PC-9 (cell line): ENCODE measurements around the gene XRCC6. TPM values are rescaled to one million over a fixed set of nuclear protein-coding genes. Genes with fewer than 3 reads are reported as not detected.

Experiments used
- BruUV-seq: library from RNA; stranded (reverse); fragments of 400-500 nt; replicated peaks from 2 replicates; lab custom pipeline; 2021; lab: Mats Ljungman, UMichigan
- CTCF ChIA-PET: fragments of 300-600 bp; sonication (Branson Sonifier 250); formaldehyde crosslinking; loops from one replicate; lab custom pipeline; 2022; ENCODE audit warnings: antibody characterized with exemption; lab: Charles Lee
- POLR2A ChIA-PET: fragments of 300-600 bp; sonication (Branson Sonifier 250); formaldehyde crosslinking; loops from one replicate; lab custom pipeline; 2022; ENCODE audit warnings: antibody characterized with exemption; ENCODE audit not compliant: unreplicated experiment; lab: Charles Lee
- DNase-seq, 2 experiments: peaks; one replicate each; pipeline versions ENCODE4 v3.0.0 to v3.0.0-alpha.2; 2015 to 2022; ENCODE audit warnings: mixed read lengths in 1 of 2
- H2AFZ ChIP-seq: fragments of 200-600 bp; sonication (generic); 2 replicates; pipeline ENCODE4 v1.8.1; 2017; ENCODE audit warnings: antibody characterized with exemption
- H3F3A ChIP-seq: fragments of 200-600 bp; sonication (generic); 2 replicates; pipeline ENCODE4 v1.8.1; 2017; ENCODE audit warnings: antibody characterized with exemption, mild to moderate bottlenecking, low read depth; ENCODE audit not compliant: insufficient read depth
- H3K27ac ChIP-seq: fragments of 200-600 bp; sonication (generic); 2 replicates; pipeline ENCODE4 v1.6.1; 2016; ENCODE audit warnings: mixed run types
- H3K27me3 ChIP-seq: fragments of 200-600 bp; sonication (generic); 2 replicates; pipeline ENCODE4 v1.6.1; 2016; ENCODE audit warnings: low read depth, mixed run types; ENCODE audit not compliant: insufficient read depth
- H3K36me3 ChIP-seq: fragments of 200-600 bp; sonication (generic); 2 replicates; pipeline ENCODE4 v1.6.1; 2016; ENCODE audit warnings: low read depth, mixed run types
- H3K4me1 ChIP-seq: fragments of 200-600 bp; sonication (generic); replicated peaks from 2 replicates; pipeline ENCODE4 v1.6.1; 2016; ENCODE audit warnings: mixed run types; ENCODE audit not compliant: insufficient read depth
- H3K4me2 ChIP-seq: fragments of 200-600 bp; sonication (generic); 2 replicates; pipeline ENCODE4 v1.6.1; 2017; ENCODE audit warnings: mixed run types
- H3K4me3 ChIP-seq: fragments of 200-600 bp; sonication (generic); 2 replicates; pipeline ENCODE4 v1.6.1; 2016; ENCODE audit warnings: mixed run types
- H3K79me2 ChIP-seq: fragments of 200-600 bp; sonication (generic); 2 replicates; pipeline ENCODE4 v1.6.1; 2017; ENCODE audit warnings: low read depth, mixed run types
- H3K9me2 ChIP-seq: fragments of 200-600 bp; sonication (generic); 2 replicates; pipeline ENCODE4 v1.8.1; 2017; ENCODE audit warnings: mild to moderate bottlenecking; ENCODE audit not compliant: insufficient read depth
- H3K9me3 ChIP-seq: fragments of 200-600 bp; sonication (generic); 2 replicates; pipeline ENCODE4 v1.8.1; 2016; ENCODE audit warnings: low read depth; ENCODE audit not compliant: insufficient read depth
- H4K20me1 ChIP-seq: fragments of 200-600 bp; sonication (generic); 2 replicates; pipeline ENCODE4 v1.8.1; 2017; ENCODE audit not compliant: insufficient read depth
- CTCF ChIP-seq: fragments of 200-600 bp; sonication (generic); conservative IDR thresholded peaks from 2 replicates; pipeline ENCODE4 v1.6.1; 2017; ENCODE audit warnings: mixed run types, antibody characterized with exemption, mild to moderate bottlenecking, moderate library complexity
- EZH2 ChIP-seq: fragments of 200-600 bp; sonication (generic); IDR thresholded peaks from 2 replicates; pipeline ENCODE4 v1.8.0; 2017; ENCODE audit warnings: antibody characterized with exemption, low read depth
- intact Hi-C: fragments of 100-400 bp; cut with micrococcal nuclease; formaldehyde crosslinking; loops from one replicate; pipeline ENCODE4 v1.10.0; 2022; ENCODE audit not compliant: unreplicated experiment
- total RNA-seq: library from RNA; stranded (reverse); gene quantifications from 2 replicates; pipeline ENCODE4 v1.2.3, GENCODE V29; 2021

XRCC6 gene
- total RNA-seq, 1 experiment from 2014 or later = 486 TPM

GRCh38 chr22:41613456-41613855 is 7.6 kb upstream of the XRCC6 start:
- TF ChIP-seq EZH2 = no peak
- TF ChIP-seq CTCF = no peak
- DNase-seq = no peak
- no peak overlapping the region for H3K4me3 ChIP-seq
- intact Hi-C loops = no loop called here
- no peak overlapping the region for H3K27ac ChIP-seq
- no TSS peak for BruUV-seq
- POLR2A ChIA-PET = no interaction called here
- no peak overlapping the region for H2AFZ ChIP-seq
- CTCF ChIA-PET = no interaction called here
- H4K20me1 ChIP-seq = peaks cover 42% of the 10 kb centered on the region
- H3K36me3 ChIP-seq = 0 out of 2 replicates have a peak, but pooled peaks cover 5% of the 10 kb centered on the region
- H3K9me2 ChIP-seq = no peaks in the 10 kb centered on the region
- H3F3A ChIP-seq = peaks cover 3% of the 10 kb centered on the region; the same call in 1 of the 2 replicates
- no peaks in the 10 kb centered on the region for H3K27me3 ChIP-seq
- peaks cover 53% of the 10 kb centered on the region for H3K79me2 ChIP-seq
- no peak overlapping the region for H3K4me2 ChIP-seq
- H3K4me1 ChIP-seq = peaks cover 11% of the 10 kb centered on the region
- H3K9me3 ChIP-seq = no peaks in the 10 kb centered on the region

DNA sequence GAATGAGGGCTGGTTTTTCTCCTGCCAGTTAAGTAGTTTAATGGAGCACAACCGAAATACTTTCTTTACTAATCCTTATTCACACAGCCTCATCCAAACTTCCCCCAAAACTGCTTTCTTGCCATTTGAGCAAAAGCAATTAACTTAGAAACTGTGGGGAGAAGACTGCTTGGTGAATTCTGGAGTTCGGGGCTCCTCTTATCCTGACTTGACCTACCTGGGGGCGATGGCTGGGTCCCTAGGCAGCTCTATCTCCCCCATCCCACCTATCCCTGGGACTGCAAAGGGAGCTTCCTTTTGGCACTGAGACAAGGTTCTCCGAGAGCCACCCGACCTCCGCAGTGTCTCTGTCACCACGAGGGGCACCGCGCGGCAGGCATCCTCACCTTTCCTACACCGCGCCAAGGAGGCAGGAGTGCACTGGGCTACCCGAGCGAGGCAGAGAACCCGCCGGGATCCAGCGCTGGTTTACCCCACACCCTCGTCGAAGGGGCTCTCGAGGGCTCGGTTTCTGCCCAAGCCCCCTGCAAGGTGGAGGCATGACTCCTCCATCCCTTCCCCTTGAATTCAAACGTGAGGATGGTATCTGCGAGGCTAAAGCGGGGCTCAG is 1.0 kb upstream of the XRCC6 start:
- H3K9me2 ChIP-seq = no peaks in the 10 kb centered on the region
- H4K20me1 ChIP-seq = peaks cover 44% of the 10 kb centered on the region
- no peaks in the 10 kb centered on the region for H3K27me3 ChIP-seq
- BruUV-seq = TSS peak; percentile 54
- POLR2A ChIA-PET = interaction anchor here (0.6 kb wide), 3 partner anchors 31 to 52 kb away, joined by 3 to 19 read pairs (median 5); partner anchors contain the start of gene PMM1
- intact Hi-C loops = loop anchor here (2.0 kb wide), 2 partner anchors 75 to 669 kb away; partner anchors contain the start of genes POLR3H and RBX1
- peaks cover 33% of the 10 kb centered on the region for H3K4me1 ChIP-seq
- H3F3A ChIP-seq = peaks cover 35% of the 10 kb centered on the region
- H3K79me2 ChIP-seq = peaks cover 95% of the 10 kb centered on the region
- peak; percentile 46 to 58 for DNase-seq
- CTCF ChIA-PET = interaction anchor here (0.5 kb wide), 2 partner anchors 28 to 30 kb away, joined by 4 to 7 read pairs; partner anchors contain the start of gene PMM1
- peak overlapping the region; percentile 65 for H3K27ac ChIP-seq
- H3K4me3 ChIP-seq = peak overlapping the region; percentile 90
- H3K36me3 ChIP-seq = peaks cover 21% of the 10 kb centered on the region
- no peaks in the 10 kb centered on the region for H3K9me3 ChIP-seq
- TF ChIP-seq EZH2 = no peak
- TF ChIP-seq CTCF = no peak
- H2AFZ ChIP-seq = peak overlapping the region; percentile 80
- peak overlapping the region; percentile 89 for H3K4me2 ChIP-seq

DNA sequence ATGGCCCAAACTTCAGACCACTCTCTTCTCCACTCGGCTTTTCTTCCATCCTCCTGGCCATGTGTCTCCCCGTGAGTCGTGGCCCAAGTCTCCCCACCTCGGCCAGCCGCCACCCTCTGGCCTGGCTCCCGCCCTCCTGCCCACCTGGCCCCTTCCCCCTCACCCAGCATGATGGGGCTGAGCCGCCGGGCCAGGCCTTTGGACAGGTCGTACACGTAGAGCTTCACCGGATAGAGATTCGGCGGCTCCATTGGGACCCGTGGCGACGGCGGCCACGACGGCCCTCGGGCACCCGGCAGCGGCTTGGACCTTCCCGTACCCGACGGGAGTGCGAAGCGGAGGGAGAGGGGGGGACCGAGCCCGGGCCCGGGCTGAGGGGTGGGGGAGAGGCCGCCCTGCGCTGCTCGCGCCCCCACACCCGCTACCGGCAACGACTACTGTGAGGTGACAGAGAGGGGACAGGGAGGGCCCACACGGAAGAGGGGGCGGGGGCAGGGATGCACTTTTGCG is 451 bp upstream of the XRCC6 start, which contains the start of gene DESI1:
Gene DESI1, minus strand, starts transcription at position 455 of the 510 bp plus-strand sequence. Its CDS starts 204 bp downstream, at position 251.
- peaks cover 96% of the 10 kb centered on the region for H3K79me2 ChIP-seq
- intact Hi-C loops = loop anchor here (1.0 to 2.0 kb wide), 3 partner anchors 31 to 670 kb away; partner anchors contain the start of genes PMM1, POLR3H and RBX1
- peak in 1 of 2 experiments; percentile 40 for DNase-seq
- H3K27me3 ChIP-seq = no peaks in the 10 kb centered on the region
- BruUV-seq = no TSS peak
- peak within 1 kb of the TSS; percentile 79 for H3K27ac ChIP-seq
- peaks cover 33% of the 10 kb centered on the region for H3K4me1 ChIP-seq
- H3K4me2 ChIP-seq = peak within 1 kb of the TSS; percentile 93
- H3K9me3 ChIP-seq = no peaks in the 10 kb centered on the region
- ChIA-PET POLR2A (interaction anchor here (0.5 to 1.6 kb wide), 7 partner anchors 9 to 70 kb away, joined by 3 to 37 read pairs (median 6); partner anchors contain the start of gene PMM1), CTCF (interaction anchor here (0.6 to 1.0 kb wide), 2 partner anchors 31 to 46 kb away, joined by 4 read pairs; partner anchors contain the start of gene PMM1)
- peaks cover 35% of the 10 kb centered on the region for H3F3A ChIP-seq
- peaks cover 25% of the 10 kb centered on the region for H3K36me3 ChIP-seq
- H3K9me2 ChIP-seq = no peaks in the 10 kb centered on the region
- TF ChIP-seq CTCF = no peak
- no peak for TF ChIP-seq EZH2
- peaks cover 45% of the 10 kb centered on the region for H4K20me1 ChIP-seq
- peak within 1 kb of the TSS; percentile 93 for H2AFZ ChIP-seq
- peak within 1 kb of the TSS; percentile 90 for H3K4me3 ChIP-seq
